Esophagus muscularis mucosa (tissue), 4 donors: ENCODE measurements around the gene NVL. TPM values are rescaled to one million over a fixed set of nuclear protein-coding genes. Genes with fewer than 3 reads are reported as not detected.
A peak's percentile ranks its signal among the peaks of the same experiment; 100 is the strongest.
"Not testable (repeated sequence)": the region's sequence is repeated elsewhere in the genome, so short reads cannot be mapped to it uniquely, and the experiment has no call there.

Experiments used
- DNase-seq: peaks from one replicate; pipeline ENCODE4 v3.0.0-alpha.2; 2017; ENCODE audit errors: extremely low spot score
- H3K27ac ChIP-seq, 4 donors: fragments of 200-600 bp; sonication (generic); replicated peaks in 1 of 4; 1 replicate in 3 of 4; 2 replicates in 1 of 4; pipeline ENCODE4 v1.5.1; 2016 to 2019; ENCODE audit warnings: mild to moderate bottlenecking in 1 of 4
- H3K27me3 ChIP-seq, 4 donors: fragments of 200-600 bp; sonication (generic); one replicate each; pipeline versions ENCODE4 v1.5.1 to v1.6.0; 2016 to 2019
- H3K36me3 ChIP-seq, 4 donors: fragments of 200-600 bp; sonication (generic); one replicate each; pipeline ENCODE4 v1.5.1; 2016 to 2019
- H3K4me1 ChIP-seq, 4 donors: fragments of 200-600 bp; sonication (generic); one replicate each; pipeline ENCODE4 v1.5.1; 2016 to 2019
- H3K4me3 ChIP-seq, 4 donors: fragments of 200-600 bp; sonication (generic); 1 replicate in 2 of 4; 2 replicates in 2 of 4; pipeline ENCODE4 v1.5.1; 2016 to 2019; ENCODE audit warnings: mild to moderate bottlenecking in 4 of 4, moderate library complexity in 1 of 4
- H3K9me3 ChIP-seq, 4 donors: fragments of 200-600 bp; sonication (generic); 1 replicate in 3 of 4; 2 replicates in 1 of 4; pipeline ENCODE4 v1.5.1; 2016 to 2019
- CTCF ChIP-seq, 3 experiments: fragments of 200-600 bp in 2 of 3; fragments of 450-650 bp in 1 of 3; sonication (generic) in 2 of 3; IDR thresholded peaks; one replicate each; pipeline ENCODE4 v1.5.1; 2017 to 2019; ENCODE audit warnings: antibody characterized with exemption in 3 of 3, mild to moderate bottlenecking in 2 of 3, moderate library complexity in 1 of 3
- EP300 ChIP-seq: sonication (generic); formaldehyde crosslinking; IDR thresholded peaks from one replicate; pipeline ENCODE4 v1.6.1; 2017; ENCODE audit warnings: antibody characterized with exemption
- POLR2A ChIP-seq: fragments of 450-650 bp; IDR thresholded peaks from one replicate; pipeline ENCODE4 v1.6.1; 2017; ENCODE audit warnings: antibody characterized with exemption, moderate library complexity, mild to moderate bottlenecking, low read depth
- POLR2AphosphoS5 ChIP-seq, 2 donors: sonication (generic); formaldehyde crosslinking; IDR thresholded peaks; one replicate each; pipeline ENCODE4 v1.6.1; 2017; ENCODE audit warnings: antibody characterized with exemption in 2 of 2
- WGBS: methylation state at CpG from one replicate; pipeline ENCODE4 v1.1.5; 2018; 5-methylcytosine and 5-hydroxymethylcytosine counted together
- intact Hi-C: fragments of 100-400 bp; cut with DNase I; formaldehyde crosslinking; loops from one replicate; pipeline ENCODE4 v1.15.1; 2023
- total RNA-seq, 4 donors: library from RNA; depleted of rRNA; stranded (reverse); fragments of >200 nt; gene quantifications; one replicate each; pipeline versions ENCODE4 v1.1.0 to v1.2.1, GENCODE V29; 2016

Gene NVL
- total RNA-seq, 4 donors from 2014 or later, result 11.0 to 19.5 (median 15.9) TPM

GRCh38 chr1:224357626-224358124, 27.7 kb upstream of the NVL start:
- H3K4me3 ChIP-seq, result peak overlapping the region; percentile 78 to 93 (median 90)
- H3K27me3 ChIP-seq, result no peaks in the 10 kb centered on the region
- intact Hi-C loops, result no loop called here
- H3K4me1 ChIP-seq, result peaks cover 13 to 49% (median 29%) of the 10 kb centered on the region in 4 donors
- WGBS, result 19% methylated on average over 9 of the region's 9 CpGs
- no peak for DNase-seq
- H3K36me3 ChIP-seq, result peaks cover 0 to 11% (median 0%) of the 10 kb centered on the region in 4 donors
- no peak for TF ChIP-seq CTCF (IDR thresholded peaks at IDR 0.05)
- no peak for TF ChIP-seq POLR2A
- TF ChIP-seq POLR2AphosphoS5 (IDR thresholded peaks at IDR 0.05), result peak in 1 of 2 donors; percentile 7
- TF ChIP-seq EP300, result no peak
- peak overlapping the region; percentile 83 to 96 (median 95) for H3K27ac ChIP-seq
- no peaks in the 10 kb centered on the region for H3K9me3 ChIP-seq

DNA sequence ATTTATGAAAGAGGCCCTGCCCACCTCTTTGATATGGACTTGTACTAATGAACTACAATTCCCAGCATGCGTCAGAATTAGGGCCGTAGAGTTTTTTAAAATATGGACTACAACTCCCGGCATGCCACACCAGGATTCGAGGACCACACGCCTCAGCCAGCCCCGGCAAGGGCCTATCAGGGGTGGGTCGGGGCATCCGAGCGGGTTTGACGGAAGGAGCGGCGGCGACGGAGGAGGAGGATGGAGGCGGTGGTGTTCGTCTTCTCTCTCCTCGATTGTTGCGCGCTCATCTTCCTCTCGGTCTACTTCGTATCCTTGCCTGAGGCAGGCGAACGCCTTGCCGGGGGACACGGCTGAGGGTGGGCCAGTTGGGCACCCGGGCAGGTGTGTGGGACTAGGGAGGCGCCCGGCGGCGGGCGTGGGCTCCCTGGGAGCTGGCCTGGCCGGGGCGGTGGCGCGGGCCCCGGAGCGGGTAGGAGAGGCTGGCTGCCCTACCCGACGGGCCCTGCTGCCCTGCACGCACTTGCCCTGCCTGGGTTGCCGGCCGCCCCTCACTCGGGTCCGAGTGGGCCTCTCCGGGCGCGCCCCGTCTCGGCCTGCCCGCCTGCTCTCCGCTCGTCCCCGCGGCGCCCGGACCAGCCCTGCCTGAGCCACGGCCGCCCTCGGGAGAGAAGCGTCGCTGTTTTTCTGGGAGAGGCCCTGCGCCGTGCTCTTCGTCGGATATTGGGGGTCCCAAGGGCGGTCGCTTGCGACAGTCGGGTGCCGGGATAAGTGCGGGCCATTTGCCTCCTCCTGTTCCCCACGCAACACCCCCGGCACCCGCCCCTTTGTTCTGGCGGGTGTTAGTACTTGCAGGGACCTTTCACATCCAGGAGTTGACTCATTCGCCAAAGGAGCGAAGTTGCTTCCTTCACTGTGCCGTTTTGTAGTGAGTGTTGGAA, 27.0 kb upstream of the NVL start, which contains the start of gene CNIH4:
TSS of gene CNIH4 (plus strand) at position 195 of the 941 bp plus-strand sequence. CDS start at position 241, 46 bp downstream.
- peak within 1 kb of the TSS; percentile 83 to 96 (median 95) for H3K27ac ChIP-seq
- no peaks in the 10 kb centered on the region for H3K27me3 ChIP-seq
- DNase-seq, result peak; percentile 97
- intact Hi-C loops, result no loop called here
- H3K36me3 ChIP-seq, result peaks cover 0 to 11% (median 0%) of the 10 kb centered on the region in 4 donors
- TF ChIP-seq EP300 (no peak), CTCF (IDR thresholded peaks at IDR 0.05) (peak in 1 of 3 experiments; percentile 14), POLR2AphosphoS5 (IDR thresholded peaks at IDR 0.05) (peak; percentile 97 to 99), POLR2A (peak; percentile 87)
- WGBS, result 1% methylated on average over 35 of the region's 78 CpGs
- H3K9me3 ChIP-seq, result no peaks in the 10 kb centered on the region
- H3K4me3 ChIP-seq, result peak within 1 kb of the TSS; percentile 78 to 93 (median 90)
- peaks cover 13 to 49% (median 29%) of the 10 kb centered on the region in 4 donors for H3K4me1 ChIP-seq

DNA sequence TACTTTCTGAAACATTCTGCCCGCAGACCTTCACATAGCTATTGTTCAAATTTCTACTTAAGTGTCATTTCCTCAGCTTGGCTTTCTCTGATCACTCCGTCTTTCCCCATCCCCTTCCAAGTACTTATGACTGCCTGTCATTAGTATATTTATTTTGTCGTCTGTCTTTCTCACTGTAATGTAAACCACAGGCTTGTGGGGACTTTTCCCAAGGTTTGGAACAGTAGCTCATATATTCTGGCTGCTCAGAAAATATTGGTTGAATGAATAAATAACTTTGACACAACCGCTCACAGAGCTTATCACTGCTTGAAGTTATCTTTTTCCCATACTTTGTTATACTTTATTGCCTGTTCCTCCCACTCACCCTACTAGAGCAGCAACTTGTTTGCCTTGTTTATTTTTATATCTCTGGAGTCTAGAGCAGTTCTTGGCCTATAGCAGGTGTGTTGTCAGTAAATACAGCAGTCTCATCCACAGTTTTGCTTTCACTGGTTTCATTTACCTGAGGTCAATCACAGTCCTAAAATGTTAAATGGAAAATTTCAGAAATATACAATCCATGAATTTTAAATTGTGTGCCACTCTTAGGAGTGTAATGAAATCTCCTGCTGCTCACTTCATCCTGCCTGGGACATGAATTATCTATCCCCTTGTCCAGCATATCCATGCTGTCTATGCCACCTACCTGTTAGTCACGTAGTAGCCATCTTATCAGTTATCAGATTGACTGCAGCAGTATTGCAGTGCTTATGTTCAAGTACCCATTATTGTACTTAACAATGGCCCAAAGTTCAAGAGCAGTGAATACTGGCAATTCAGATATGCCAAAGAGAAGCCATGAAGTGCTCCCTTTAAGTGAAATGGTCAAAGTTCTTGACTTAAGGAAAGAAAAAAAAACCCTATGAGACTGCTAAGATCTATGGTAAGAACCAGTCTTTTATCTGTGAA, 24.3 kb upstream of the NVL start:
- Histone ChIP-seq H3K27me3 (peaks cover 0 to 8% (median 0%) of the 10 kb centered on the region in 4 donors), H3K9me3 (no peaks in the 10 kb centered on the region), H3K27ac (no peak overlapping the region), H3K4me1 (peaks cover 13 to 24% (median 21%) of the 10 kb centered on the region in 4 donors), H3K4me3 (no peak overlapping the region), H3K36me3 (no peaks in the 10 kb centered on the region)
- DNase-seq, result no peak
- TF ChIP-seq POLR2A (no peak), POLR2AphosphoS5 (IDR thresholded peaks at IDR 0.05) (no peak), EP300 (no peak), CTCF (IDR thresholded peaks at IDR 0.05) (no peak)
- 72% methylated on average over 5 of the region's 5 CpGs for WGBS
- intact Hi-C loops, result no loop called here

DNA sequence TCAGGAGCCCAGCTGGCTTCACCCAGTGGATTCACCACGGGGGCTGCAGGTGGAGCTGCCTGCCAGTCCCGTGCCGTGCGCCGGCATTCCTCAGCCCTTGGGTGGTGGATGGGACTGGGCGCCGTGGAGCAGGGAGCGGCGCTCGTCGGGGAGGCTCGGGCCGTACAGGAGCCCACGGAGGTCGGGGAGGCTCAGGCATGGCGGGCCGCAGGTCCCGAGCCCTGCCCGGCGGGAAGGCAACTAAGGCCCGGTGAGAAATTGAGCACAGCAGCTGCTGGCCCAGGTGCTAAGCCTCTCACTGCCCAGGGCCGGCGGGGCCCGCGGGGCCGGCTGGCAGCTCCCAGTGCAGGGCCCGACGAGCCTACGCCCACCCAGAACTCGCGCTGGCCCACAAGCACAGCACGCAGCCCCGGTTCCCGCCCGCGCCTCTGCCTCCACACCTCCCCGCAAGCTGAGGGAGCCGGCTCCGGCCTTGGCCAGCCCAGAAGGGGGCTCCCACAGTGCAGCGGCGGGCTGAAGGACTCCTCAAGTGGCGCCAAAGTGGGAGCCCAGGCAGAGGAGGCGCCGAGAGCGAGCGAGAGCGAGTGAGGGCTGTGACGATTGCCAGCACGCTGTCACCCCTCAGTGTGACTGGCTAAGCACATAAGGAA, 22.6 kb upstream of the NVL start:
- WGBS, result 87% methylated on average over 30 of the region's 49 CpGs
- H3K27ac ChIP-seq, H3K4me1 ChIP-seq, H3K9me3 ChIP-seq, H3K27me3 ChIP-seq, DNase-seq, H3K36me3 ChIP-seq, H3K4me3 ChIP-seq, intact Hi-C loops: not testable (repeated sequence)

DNA sequence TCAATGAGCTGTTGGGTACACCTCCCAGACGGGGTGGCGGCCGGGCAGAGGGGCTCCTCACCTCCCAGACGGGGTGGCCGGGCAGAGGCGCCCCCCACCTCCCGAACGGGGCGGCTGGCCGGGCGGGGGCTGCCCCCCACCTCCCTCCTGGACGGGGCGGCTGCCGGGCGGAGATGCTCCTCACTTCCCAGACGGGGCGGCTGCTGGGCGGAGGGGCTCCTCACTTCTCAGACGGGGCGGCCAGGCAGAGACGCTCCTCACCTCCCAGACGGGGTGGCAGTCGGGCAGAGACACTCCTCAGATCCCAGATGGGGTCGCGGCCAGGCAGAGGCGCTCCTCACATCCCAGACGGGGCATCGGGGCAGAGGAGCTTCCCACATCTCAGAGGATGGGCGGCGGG, 19.7 kb upstream of the NVL start:
- 92% methylated on average over 23 of the region's 30 CpGs for WGBS
- intact Hi-C loops, H3K36me3 ChIP-seq, H3K4me3 ChIP-seq, H3K27me3 ChIP-seq, DNase-seq, H3K9me3 ChIP-seq, H3K4me1 ChIP-seq, H3K27ac ChIP-seq: not testable (repeated sequence)
